IMR-90 (cell line): ENCODE data around the gene C19orf47. TPM values are rescaled to one million over a fixed set of nuclear protein-coding genes. Genes with fewer than 3 reads are reported as not detected.

Experiments used
- ATAC-seq: fragments of 200-7000 bp; cut with Tn5 transposase; 2 replicates; pipeline ENCODE4 v1.9.1; 2020; ENCODE audit warnings: low read depth, mild to moderate bottlenecking, moderate library complexity
- BruUV-seq: library from RNA; stranded (reverse); fragments of 400-500 nt; replicated peaks from 2 replicates; lab custom pipeline; 2021; lab: Mats Ljungman, UMichigan
- CTCF ChIA-PET: fragments of 300-600 bp; formaldehyde crosslinking; extraction: SDS; loops from one replicate; lab custom pipeline; 2021; ENCODE audit warnings: antibody characterized with exemption; lab: Yijun Ruan, JAX
- POLR2A ChIA-PET: fragments of 300-600 bp; sonication (Branson Sonifier 250); formaldehyde crosslinking; loops from one replicate; lab custom pipeline; 2022; ENCODE audit warnings: antibody characterized with exemption; ENCODE audit not compliant: unreplicated experiment; lab: Charles Lee
- DNase-seq: peaks from one replicate; pipeline ENCODE4 v3.0.0; 2013
- H2AFZ ChIP-seq: replicated peaks from 2 replicates; pipeline ENCODE3; 2013; ENCODE audit warnings: low read length, mild to moderate bottlenecking; ENCODE audit not compliant: poor library complexity
- H2AK5ac ChIP-seq: 2 replicates; pipeline ENCODE4 v1.6.1; 2013; ENCODE audit warnings: low read depth, low read length, inconsistent platforms
- H2AK9ac ChIP-seq: replicated peaks from 2 replicates; pipeline ENCODE3; 2013; ENCODE audit warnings: mild to moderate bottlenecking, low read depth, low read length, moderate library complexity; ENCODE audit not compliant: poor library complexity
- H2BK120ac ChIP-seq: 2 replicates; pipeline ENCODE4 v1.6.1; 2013; ENCODE audit warnings: low read depth, low read length, inconsistent platforms
- H2BK15ac ChIP-seq: 3 replicates; pipeline ENCODE4 v1.6.1; 2013; ENCODE audit warnings: low read depth, low read length, inconsistent platforms
- H2BK20ac ChIP-seq: 2 replicates; pipeline ENCODE4 v1.6.1; 2013; ENCODE audit warnings: low read depth, mild to moderate bottlenecking, inconsistent platforms, low read length, moderate library complexity
- H2BK5ac ChIP-seq: 2 replicates; pipeline ENCODE4 v1.6.1; 2013; ENCODE audit warnings: mild to moderate bottlenecking, low read depth, low read length, inconsistent platforms; ENCODE audit not compliant: poor library complexity, severe bottlenecking
- H3K14ac ChIP-seq: replicated peaks from 2 replicates; pipeline ENCODE4 v1.6.1; 2013; ENCODE audit warnings: low read depth, low read length, inconsistent platforms
- H3K18ac ChIP-seq: 2 replicates; pipeline ENCODE4 v1.6.1; 2013; ENCODE audit warnings: low read depth, low read length, control low read depth
- H3K23ac ChIP-seq: 2 replicates; pipeline ENCODE4 v1.6.1; 2013; ENCODE audit warnings: low read depth, low read length, inconsistent platforms
- H3K27ac ChIP-seq: 2 replicates; pipeline ENCODE4 v1.5.1; 2013; ENCODE audit warnings: mild to moderate bottlenecking, control low read depth, low read length; ENCODE audit not compliant: insufficient read depth
- H3K27me3 ChIP-seq: 2 replicates; pipeline ENCODE4 v1.6.1; 2013; ENCODE audit warnings: low read length; ENCODE audit not compliant: control insufficient read depth, insufficient read depth
- H3K36me3 ChIP-seq: 2 replicates; pipeline ENCODE4 v1.6.1; 2013; ENCODE audit warnings: low read length, mixed read lengths; ENCODE audit not compliant: control insufficient read depth, insufficient read depth
- H3K4ac ChIP-seq: 2 replicates; pipeline ENCODE4 v1.6.1; 2013; ENCODE audit warnings: low read depth, low read length, inconsistent platforms
- H3K4me1 ChIP-seq: 2 replicates; pipeline ENCODE4 v1.6.1; 2013; ENCODE audit warnings: low read length, mixed read lengths; ENCODE audit not compliant: control insufficient read depth, insufficient read depth
- H3K4me2 ChIP-seq: 2 replicates; pipeline ENCODE4 v1.6.1; 2013; ENCODE audit warnings: low read depth, mild to moderate bottlenecking, control low read depth, low read length, moderate library complexity
- H3K4me3 ChIP-seq: 2 replicates; pipeline ENCODE4 v1.5.1; 2013; ENCODE audit warnings: low read depth, mild to moderate bottlenecking, control low read depth, low read length, moderate library complexity; ENCODE audit not compliant: insufficient read depth
- H3K56ac ChIP-seq: 2 replicates; pipeline ENCODE4 v1.6.1; 2013; ENCODE audit warnings: low read length, inconsistent platforms; ENCODE audit not compliant: insufficient read depth; ENCODE audit errors: extremely low read depth
- H3K79me1 ChIP-seq, 2 experiments: 2 replicates each; pipeline ENCODE4 v1.6.1; 2013; ENCODE audit warnings: low read length in 2 of 2, inconsistent platforms in 1 of 2, low read depth in 1 of 2
- H3K9ac ChIP-seq: 2 replicates; pipeline ENCODE4 v1.6.1; 2013; ENCODE audit warnings: low read depth, low read length, control low read depth
- H3K9me1 ChIP-seq: 2 replicates; pipeline ENCODE4 v1.6.1; 2013; ENCODE audit warnings: low read length, inconsistent platforms; ENCODE audit not compliant: insufficient read depth
- H3K9me3 ChIP-seq: 2 replicates; pipeline ENCODE4 v1.6.1; 2013; ENCODE audit warnings: low read length; ENCODE audit not compliant: control insufficient read depth, insufficient read depth
- H4K20me1 ChIP-seq: 2 replicates; pipeline ENCODE4 v1.6.1; 2013; ENCODE audit warnings: low read length, inconsistent platforms; ENCODE audit not compliant: insufficient read depth
- H4K5ac ChIP-seq: 2 replicates; pipeline ENCODE4 v1.6.1; 2013; ENCODE audit warnings: mild to moderate bottlenecking, low read depth, low read length, control low read depth
- H4K8ac ChIP-seq, 2 experiments: 2 replicates each; pipeline ENCODE4 v1.6.1; 2013; ENCODE audit warnings: low read depth in 2 of 2, low read length in 2 of 2, control low read depth in 1 of 2, inconsistent platforms in 1 of 2
- H4K91ac ChIP-seq: 2 replicates; pipeline ENCODE4 v1.6.1; 2013; ENCODE audit warnings: low read depth, low read length, inconsistent platforms; ENCODE audit not compliant: insufficient read depth
- BHLHE40 ChIP-seq: fragments of 150-350 bp; IDR thresholded peaks from 2 replicates; pipeline ENCODE4 v1.6.1; 2016; ENCODE audit warnings: mild to moderate bottlenecking, low read depth, low read length
- CEBPB ChIP-seq: IDR thresholded peaks from 2 replicates; pipeline ENCODE4 v1.6.1; 2012; ENCODE audit warnings: low read depth, low read length, improper control_type of control experiment
- ELK1 ChIP-seq: fragments of 150-350 bp; IDR thresholded peaks from 2 replicates; pipeline ENCODE4 v1.6.1; 2016; ENCODE audit warnings: low read depth, mild to moderate bottlenecking, low read length, moderate library complexity, borderline replicate concordance
- FOS ChIP-seq: fragments of 150-350 bp; IDR thresholded peaks from 2 replicates; pipeline ENCODE4 v1.6.1; 2016; ENCODE audit warnings: low read depth, low read length
- MAZ ChIP-seq: IDR thresholded peaks from 2 replicates; pipeline ENCODE4 v1.6.1; 2012; ENCODE audit warnings: low read depth, mild to moderate bottlenecking, low read length, improper control_type of control experiment, moderate library complexity, borderline replicate concordance
- MXI1 ChIP-seq: IDR thresholded peaks from 2 replicates; pipeline ENCODE4 v1.6.1; 2012; ENCODE audit warnings: low read depth, mild to moderate bottlenecking, low read length, moderate library complexity, borderline replicate concordance
- RAD21 ChIP-seq: IDR thresholded peaks from 2 replicates; pipeline ENCODE4 v1.6.1; 2012; ENCODE audit warnings: low read length, improper control_type of control experiment
- RCOR1 ChIP-seq: IDR thresholded peaks from 2 replicates; pipeline ENCODE4 v1.6.1; 2012; ENCODE audit warnings: mild to moderate bottlenecking, low read length, improper control_type of control experiment; ENCODE audit not compliant: insufficient replicate concordance
- SMC3 ChIP-seq: fragments of 150-350 bp; IDR thresholded peaks from 2 replicates; pipeline ENCODE4 v1.6.1; 2016; ENCODE audit warnings: low read depth, mild to moderate bottlenecking, antibody characterized with exemption, low read length, moderate library complexity
- WGBS, 2 experiments: methylation state at CpG; one replicate each; pipeline versions ENCODE4 v1.1.5 to v1.1.7; 2013; ENCODE audit warnings: missing lambda C conversion rate in 2 of 2; ENCODE audit not compliant: insufficient read length in 1 of 2; ENCODE audit errors: extremely low coverage in 2 of 2; 5-methylcytosine and 5-hydroxymethylcytosine counted together
- dilution Hi-C: fragments of 300-500 bp; cut with HindIII; formaldehyde crosslinking; loops from one replicate; pipeline ENCODE4 v1.14.3; 2018; ENCODE audit warnings: low sequenced_read_pairs; ENCODE audit not compliant: unreplicated experiment
- in situ Hi-C: fragments of 300-500 bp; cut with MboI; formaldehyde crosslinking; loops from 3 replicates; pipeline ENCODE4 v1.14.3; 2019; ENCODE audit warnings: low sequenced_read_pairs, inconsistent platforms, mixed read lengths
- intact Hi-C: fragments of 100-400 bp; cut with micrococcal nuclease; formaldehyde crosslinking; loops from 2 replicates; pipeline ENCODE4 v1.10.0; 2022
- polyA plus RNA-seq, 3 experiments: library from polyadenylated mRNA; depleted of rRNA; stranded (reverse); fragments of >200 nt; gene quantifications; 2 replicates each; pipeline ENCODE4 v1.2.3, GENCODE V29; 2012; ENCODE audit warnings: low replicate concordance in 1 of 3
- total RNA-seq: library from RNA; depleted of rRNA; stranded (reverse); fragments of >200 nt; gene quantifications from 2 replicates; pipeline ENCODE4 v1.2.3, GENCODE V29; 2012

The C19orf47 gene
- total and polyA plus RNA-seq, 2 of the 4 experiments (the other 2 are of a cell fraction): 3.6 to 16.3 TPM

- Histone ChIP-seq H2AK5ac (no peak overlapping the region), H3K14ac (no peak overlapping the region), H4K20me1 (peaks cover 2% of the 10 kb centered on the region; the same call in 1 of the 2 replicates), H3K9me1 (peaks cover 17% of the 10 kb centered on the region), H2BK5ac (no peak overlapping the region), H3K4ac (no peak overlapping the region), H3K4me3 (no peak overlapping the region), H3K9me3 (no peaks in the 10 kb centered on the region), H3K9ac (no peak overlapping the region), H2AFZ (no peak overlapping the region), H3K23ac (no peak overlapping the region), H3K56ac (no peak overlapping the region), H3K4me1 (peaks cover 3% of the 10 kb centered on the region), H3K27me3 (no peaks in the 10 kb centered on the region), H3K18ac (no peak overlapping the region), H2BK20ac (no peak overlapping the region), H4K91ac (no peak overlapping the region), H2BK15ac (no peak overlapping the region), H4K5ac (no peak overlapping the region), H3K36me3 (peaks cover 66% of the 10 kb centered on the region), H3K4me2 (no peak overlapping the region), H3K79me1 (peaks cover 3 to 16% of the 10 kb centered on the region in 2 experiments; a peak in 3 of 4 replicates), H2BK120ac (no peak overlapping the region), H3K27ac (no peak overlapping the region), H4K8ac (no peak overlapping the region), H2AK9ac (no peak overlapping the region)
- BruUV-seq: no TSS peak
- dilution Hi-C loops (no loop called here), intact Hi-C loops (no loop called here), in situ Hi-C loops (no loop called here)
- ATAC-seq (no peak), DNase-seq (no peak)
- no peak for TF ChIP-seq SMC3
- TF ChIP-seq MAZ: no peak
- TF ChIP-seq CEBPB: no peak
- no peak for TF ChIP-seq FOS
- no peak for TF ChIP-seq ELK1
- no peak for TF ChIP-seq RCOR1
- TF ChIP-seq MXI1: no peak
- no peak for TF ChIP-seq BHLHE40
- TF ChIP-seq RAD21: no peak
- POLR2A ChIA-PET: no interaction called here
- CTCF ChIA-PET: interaction anchor here (0.5 kb wide), 1 partner anchor 49 kb away, joined by 4 read pairs; no protein-coding TSS in a partner anchor
- 100% methylated on average over 2 of the region's 5 CpGs; no CpG with 5 or more reads in 1 of the 2 experiments for WGBS, 2 experiments
Measured at GRCh38 chr19:40371802-40372122, 23.6 kb upstream of the C19orf47 start.
